ENCODE data around the gene FCN1.

FCN1 gene

GRCh38 chr9:134951461-134951860, 33.7 kb upstream of the FCN1 start:
- no peak for DNase-seq (ENCODE audit: low spot score)

DNA sequence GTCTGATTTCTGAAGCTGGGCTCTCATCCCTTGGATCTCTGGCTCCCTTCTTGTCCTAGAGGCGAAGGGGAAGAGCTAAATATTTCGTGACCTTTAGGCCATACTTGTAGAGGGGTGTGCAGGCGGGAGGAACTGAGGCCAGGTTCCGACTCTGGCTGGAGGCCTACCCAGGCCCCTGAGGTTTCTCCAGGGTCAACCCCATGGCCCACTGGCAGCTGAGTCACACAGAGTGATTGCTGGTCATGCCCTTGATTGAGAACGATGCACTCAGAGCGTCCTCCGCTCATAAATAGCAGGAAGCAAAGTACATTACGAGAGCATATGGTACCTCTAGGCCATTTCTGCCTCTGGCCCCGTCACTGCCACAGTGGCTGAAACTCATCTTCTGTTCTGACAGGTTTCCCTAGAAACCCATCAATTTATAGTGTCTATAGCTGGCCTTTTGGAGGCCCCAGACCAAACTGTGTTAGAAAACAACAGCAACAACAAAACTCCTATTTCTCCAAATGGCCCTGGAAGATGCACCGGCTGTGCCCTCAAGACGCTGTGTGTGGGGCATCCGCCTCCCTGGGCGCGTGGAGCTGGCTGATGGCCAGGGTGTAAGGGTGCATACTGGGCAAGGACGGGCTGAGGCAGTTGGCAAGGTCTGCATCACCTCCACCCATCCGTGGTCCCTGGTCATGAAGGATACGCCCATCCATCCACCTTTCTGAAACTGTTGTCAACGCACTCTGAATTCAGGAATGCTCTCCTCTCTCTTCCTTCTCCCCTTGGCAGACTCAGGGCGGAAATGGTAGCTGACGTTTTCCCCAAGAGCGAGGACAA, 32.9 kb upstream of the FCN1 start:
- DNase-seq (ENCODE audit: low spot score) = no peak

GRCh38 chr9:134949681-134950385, 32.1 kb upstream of the FCN1 start:
- no peak for DNase-seq (ENCODE audit: low spot score)

DNA sequence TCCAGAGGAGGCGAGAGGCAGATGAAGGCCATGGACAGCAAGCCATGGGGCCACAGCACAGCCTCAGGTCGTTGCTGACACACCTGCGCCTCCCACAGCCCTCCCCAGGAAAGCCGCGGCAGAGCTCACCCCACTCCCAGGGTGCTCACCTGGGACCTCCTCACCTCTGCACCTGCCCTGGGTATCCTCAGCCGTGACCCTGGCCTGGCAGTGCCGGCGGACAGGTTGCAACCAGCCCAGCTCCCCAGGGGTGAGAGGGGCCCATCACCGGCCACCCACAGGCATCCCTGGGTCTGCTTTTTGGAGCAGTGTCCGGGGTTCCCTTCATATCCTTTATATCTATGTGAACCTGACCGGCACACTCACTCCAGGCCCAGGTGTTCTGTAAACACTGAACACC, 30.4 kb upstream of the FCN1 start:
- no peak for DNase-seq (ENCODE audit: low spot score)

- no peak for DNase-seq (ENCODE audit: low spot score)
Measured at GRCh38 chr9:134947265-134947955, 29.7 kb upstream of the FCN1 start.

- DNase-seq (ENCODE audit: low spot score) = no peak
Measured at GRCh38 chr9:134946663-134947062, 29.0 kb upstream of the FCN1 start.

GRCh38 chr9:134945509-134946275, 28.0 kb upstream of the FCN1 start:
- no peak for DNase-seq (ENCODE audit: low spot score)

DNA sequence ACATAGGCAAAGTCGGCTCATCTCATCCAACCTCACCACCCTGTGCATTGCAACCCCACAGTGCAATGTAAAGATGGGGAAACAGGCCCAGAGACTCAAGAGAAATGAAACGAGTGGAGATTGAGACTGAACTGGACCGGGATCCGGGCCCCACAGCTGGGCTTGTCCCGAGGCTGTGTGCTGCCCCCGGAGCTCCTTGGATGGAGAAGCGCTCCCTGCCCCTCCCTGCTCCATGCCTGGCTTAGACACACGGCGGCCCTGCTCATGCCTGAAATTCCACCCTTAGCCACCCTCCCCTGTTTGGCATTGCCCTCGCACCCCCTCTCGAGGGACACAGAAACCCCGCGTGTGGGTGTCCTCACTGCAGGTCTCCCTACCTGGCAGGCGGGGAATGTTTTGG, 27.2 kb upstream of the FCN1 start:
- DNase-seq (ENCODE audit: low spot score) = no peak

DNA sequence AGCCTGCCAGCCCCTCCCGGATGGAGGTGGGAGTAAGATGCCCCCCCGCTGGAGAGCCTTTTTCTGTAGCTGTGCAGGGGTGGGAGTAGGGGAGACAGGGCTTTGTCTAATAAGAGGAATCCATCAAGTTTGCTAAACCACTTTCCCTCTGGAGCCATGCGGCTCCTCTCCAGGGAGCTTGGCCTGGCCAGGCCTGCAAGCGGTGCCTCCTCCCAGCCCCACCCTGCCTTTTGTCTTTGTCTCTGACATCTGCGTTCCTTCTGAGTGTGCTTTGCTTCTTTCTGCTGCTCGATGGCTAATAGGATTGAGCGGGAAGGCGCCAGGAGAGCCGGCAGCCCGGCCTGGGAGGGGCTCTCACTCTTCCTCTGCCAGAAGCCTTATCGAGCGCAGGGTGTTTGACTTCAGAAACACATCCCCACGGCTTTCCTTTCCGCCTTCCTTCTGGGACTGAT, 26.7 kb upstream of the FCN1 start:
- no peak for DNase-seq (ENCODE audit: low spot score)

DNA sequence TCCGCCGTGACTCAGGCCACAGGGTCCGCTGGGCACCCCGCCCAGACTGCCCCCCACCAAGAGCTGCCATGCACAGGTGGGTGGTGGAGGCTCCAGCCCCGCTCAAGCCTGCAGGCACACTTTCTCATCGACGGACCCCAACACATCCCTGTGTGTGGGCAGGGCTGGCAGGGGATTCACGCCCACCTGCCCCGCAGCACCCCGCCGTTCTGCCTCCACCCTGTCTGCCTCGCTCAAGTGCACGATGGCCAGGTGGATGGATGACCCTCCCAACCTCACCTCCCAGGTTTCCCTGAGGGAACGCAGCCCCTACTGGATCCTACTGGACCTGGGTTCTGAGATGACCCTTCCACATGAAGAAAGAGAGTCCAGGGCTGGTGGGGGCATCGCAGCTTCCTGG, 26.1 kb upstream of the FCN1 start:
- no peak for DNase-seq (ENCODE audit: low spot score)

GRCh38 chr9:134943411-134943810, 25.7 kb upstream of the FCN1 start:
- no peak for DNase-seq (ENCODE audit: low spot score)

GRCh38 chr9:134942788-134943184, 25.1 kb upstream of the FCN1 start:
- DNase-seq (ENCODE audit: low spot score) = no peak

- DNase-seq (ENCODE audit: low spot score) = no peak
Measured at GRCh38 chr9:134942011-134942787, 24.5 kb upstream of the FCN1 start.

DNA sequence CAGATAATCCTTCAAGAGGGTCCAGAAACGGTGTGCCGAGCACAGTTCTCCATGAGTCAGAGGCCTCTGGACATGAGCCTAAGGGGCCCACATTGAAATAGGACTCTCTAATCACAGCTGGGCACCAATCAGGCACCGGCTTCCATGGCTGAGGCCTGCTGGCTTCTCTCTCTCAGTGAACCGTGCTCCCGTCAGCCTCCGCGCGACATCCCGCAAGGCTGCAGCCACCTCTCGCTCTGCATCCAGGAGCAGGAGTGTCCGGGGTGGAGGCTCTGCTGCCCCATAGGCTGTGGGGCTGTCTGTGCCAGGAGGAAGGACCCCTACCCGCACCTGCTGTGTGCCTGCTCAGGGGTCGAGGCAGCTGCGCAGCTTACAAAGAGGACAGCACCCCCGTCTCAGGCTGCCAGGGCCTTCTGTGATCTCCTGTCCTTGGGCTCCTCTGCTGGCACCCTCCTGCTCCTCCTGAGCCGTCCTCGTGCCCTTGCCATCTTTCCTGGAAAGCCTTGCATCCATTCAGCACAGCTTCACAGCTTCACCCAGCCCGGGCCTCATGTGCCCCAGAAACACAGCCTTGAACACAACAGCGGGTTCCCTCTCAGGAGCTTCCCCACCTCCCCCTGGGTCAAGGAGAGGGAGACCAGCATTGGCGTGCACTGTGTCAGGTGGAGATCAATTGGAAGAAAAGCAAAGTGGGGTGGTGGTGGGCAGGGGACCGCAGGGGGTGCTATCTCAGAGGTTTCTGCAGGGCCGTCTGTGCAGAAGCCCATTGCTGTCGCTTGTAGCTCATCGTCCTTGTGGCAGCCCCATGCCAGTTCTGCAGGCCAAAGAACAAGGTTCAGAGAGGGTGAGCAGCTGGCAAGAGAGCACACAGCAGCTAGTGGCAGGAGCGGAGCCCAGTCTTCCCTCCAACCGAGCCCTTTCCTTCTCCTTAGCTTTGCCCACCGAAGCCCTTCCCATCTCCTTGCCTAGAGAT, 22.8 kb upstream of the FCN1 start:
- DNase-seq (ENCODE audit: low spot score) = no peak

- DNase-seq (ENCODE audit: low spot score) = no peak
Measured at GRCh38 chr9:134939836-134940235, 22.1 kb upstream of the FCN1 start.

- no peak for DNase-seq (ENCODE audit: low spot score)
Measured at GRCh38 chr9:134939080-134939733, 21.5 kb upstream of the FCN1 start.

- DNase-seq (ENCODE audit: low spot score) = no peak
Measured at GRCh38 chr9:134938346-134939079, 20.8 kb upstream of the FCN1 start.

DNA sequence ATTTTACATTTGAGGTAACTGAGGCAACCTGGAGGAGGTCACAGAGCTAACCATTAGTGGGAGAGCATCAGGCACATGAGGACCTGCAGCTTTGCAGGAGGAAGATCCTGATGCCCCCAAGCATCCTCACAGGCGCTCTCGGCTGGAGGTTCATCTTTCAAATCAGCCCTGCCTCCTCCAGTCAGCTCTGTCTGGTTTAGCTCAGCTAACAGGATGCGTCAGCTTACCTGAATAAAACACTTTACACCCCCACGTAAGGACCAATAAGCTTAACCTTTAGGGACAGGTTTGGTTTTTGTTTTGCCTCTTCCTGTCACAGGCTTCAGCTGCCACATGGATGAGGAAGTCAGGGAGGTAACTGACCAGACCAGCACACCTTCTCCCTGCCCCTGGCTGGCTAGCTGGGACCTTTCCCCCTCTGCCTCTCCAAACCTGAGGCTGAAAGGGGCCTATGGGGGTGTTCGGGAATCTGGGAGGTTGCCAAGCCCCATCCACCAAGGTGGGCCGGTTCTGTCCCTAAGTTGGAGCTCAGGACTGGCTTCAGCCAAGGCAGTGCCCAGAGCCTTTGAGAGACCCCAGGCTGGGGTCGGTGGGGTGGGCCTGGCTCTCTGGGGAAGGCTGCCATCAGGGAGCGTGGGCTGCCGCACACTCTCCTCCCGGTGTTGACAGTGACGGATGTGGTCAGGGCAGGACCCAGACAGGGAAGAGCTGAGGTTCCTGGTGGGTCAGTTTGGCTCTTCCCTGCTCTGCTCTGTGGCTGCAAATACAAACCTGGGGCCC, 20.0 kb upstream of the FCN1 start:
- DNase-seq (ENCODE audit: low spot score) = no peak

Measured in COLO829 (cell line).